Right lobe of liver (tissue), 4 donors: ENCODE data around the gene COX17.

Source experiments
- POLR2A ChIP-seq: fragments of 450-650 bp; IDR thresholded peaks from one replicate; pipeline ENCODE4 v1.6.1; 2017; ENCODE audit warnings: antibody characterized with exemption, mild to moderate bottlenecking
- TF ChIP-seq, protein P1 (sequence below), 4 donors: fragments of 200-600 bp in 3 of 4; fragments of 450-650 bp in 1 of 4; IDR thresholded peaks; one replicate each; pipeline versions ENCODE4 v1.5.1 to v1.8.0; 2016 to 2022; ENCODE audit warnings: antibody characterized with exemption in 4 of 4, mild to moderate bottlenecking in 2 of 4
- donor health status: DM: no; HTN: no; CAD: no.
- donor health status: DM: no; HTN: no; CAD: no.
- donor health status: DM: no; HTN: yes; CAD: no.

DNA sequence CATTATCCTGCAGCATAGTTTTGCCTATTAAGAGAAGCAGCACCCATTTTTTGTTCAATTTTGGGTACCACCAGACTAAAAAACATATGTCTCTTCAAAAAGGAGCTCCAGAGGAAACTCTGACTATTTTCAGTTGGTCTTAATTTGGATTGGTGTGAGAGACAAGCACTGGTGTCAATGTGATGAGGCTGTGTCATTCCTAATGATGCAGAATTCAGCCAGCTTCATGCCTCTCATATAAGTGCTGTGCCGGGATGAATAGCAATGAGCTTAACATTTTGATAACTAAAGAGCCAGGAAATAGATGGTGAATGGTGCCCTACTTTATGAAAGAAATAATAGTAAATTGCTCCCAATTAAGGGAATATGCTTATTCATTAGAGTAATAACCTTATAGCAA lies 32.7 kb downstream of the COX17 start:
- TF ChIP-seq, protein P1, sequence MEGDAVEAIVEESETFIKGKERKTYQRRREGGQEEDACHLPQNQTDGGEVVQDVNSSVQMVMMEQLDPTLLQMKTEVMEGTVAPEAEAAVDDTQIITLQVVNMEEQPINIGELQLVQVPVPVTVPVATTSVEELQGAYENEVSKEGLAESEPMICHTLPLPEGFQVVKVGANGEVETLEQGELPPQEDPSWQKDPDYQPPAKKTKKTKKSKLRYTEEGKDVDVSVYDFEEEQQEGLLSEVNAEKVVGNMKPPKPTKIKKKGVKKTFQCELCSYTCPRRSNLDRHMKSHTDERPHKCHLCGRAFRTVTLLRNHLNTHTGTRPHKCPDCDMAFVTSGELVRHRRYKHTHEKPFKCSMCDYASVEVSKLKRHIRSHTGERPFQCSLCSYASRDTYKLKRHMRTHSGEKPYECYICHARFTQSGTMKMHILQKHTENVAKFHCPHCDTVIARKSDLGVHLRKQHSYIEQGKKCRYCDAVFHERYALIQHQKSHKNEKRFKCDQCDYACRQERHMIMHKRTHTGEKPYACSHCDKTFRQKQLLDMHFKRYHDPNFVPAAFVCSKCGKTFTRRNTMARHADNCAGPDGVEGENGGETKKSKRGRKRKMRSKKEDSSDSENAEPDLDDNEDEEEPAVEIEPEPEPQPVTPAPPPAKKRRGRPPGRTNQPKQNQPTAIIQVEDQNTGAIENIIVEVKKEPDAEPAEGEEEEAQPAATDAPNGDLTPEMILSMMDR (IDR thresholded peaks at IDR 0.05) = no peak
- no peak for TF ChIP-seq POLR2A
